A673 (cell line): Measurements from ENCODE around the gene NT5C2.

Experiments
- EZH2 ChIP-seq: fragments of 200-600 bp; sonication (generic); IDR thresholded peaks from 2 replicates; pipeline ENCODE4 v1.6.1; 2017; ENCODE audit warnings: borderline replicate concordance, low read depth, mild to moderate bottlenecking, mixed read lengths, antibody characterized with exemption, low read length; ENCODE audit not compliant: poor library complexity, severe bottlenecking
- TF ChIP-seq, protein P1 (sequence below): fragments of 300-800, 200-600 bp; sonication (generic); conservative IDR thresholded peaks from 2 replicates; pipeline ENCODE4 v1.5.1; 2017; ENCODE audit warnings: low read depth, mild to moderate bottlenecking, antibody characterized with exemption, low read length, moderate library complexity, mixed read lengths

DNA sequence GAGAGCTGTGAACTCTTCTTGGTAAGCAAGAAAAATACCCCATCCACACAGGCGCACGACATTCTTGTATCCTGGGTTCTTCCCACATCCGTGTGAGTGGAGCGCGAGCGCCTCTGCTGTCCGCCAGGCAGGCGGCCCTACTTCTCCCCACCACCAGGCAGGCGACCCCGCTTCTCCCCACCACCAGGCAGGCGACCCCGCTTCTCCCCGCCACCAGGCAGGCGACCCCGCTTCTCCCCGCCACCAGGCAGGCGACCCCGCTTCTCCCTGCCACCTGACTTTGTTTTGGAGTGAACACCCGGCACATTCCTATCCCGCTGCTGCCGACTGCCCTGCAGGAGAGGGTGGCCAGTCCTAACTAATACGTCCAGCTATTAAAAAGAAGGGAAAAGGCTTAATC is 120.8 kb downstream of the NT5C2 start:
- TF ChIP-seq, protein P1, sequence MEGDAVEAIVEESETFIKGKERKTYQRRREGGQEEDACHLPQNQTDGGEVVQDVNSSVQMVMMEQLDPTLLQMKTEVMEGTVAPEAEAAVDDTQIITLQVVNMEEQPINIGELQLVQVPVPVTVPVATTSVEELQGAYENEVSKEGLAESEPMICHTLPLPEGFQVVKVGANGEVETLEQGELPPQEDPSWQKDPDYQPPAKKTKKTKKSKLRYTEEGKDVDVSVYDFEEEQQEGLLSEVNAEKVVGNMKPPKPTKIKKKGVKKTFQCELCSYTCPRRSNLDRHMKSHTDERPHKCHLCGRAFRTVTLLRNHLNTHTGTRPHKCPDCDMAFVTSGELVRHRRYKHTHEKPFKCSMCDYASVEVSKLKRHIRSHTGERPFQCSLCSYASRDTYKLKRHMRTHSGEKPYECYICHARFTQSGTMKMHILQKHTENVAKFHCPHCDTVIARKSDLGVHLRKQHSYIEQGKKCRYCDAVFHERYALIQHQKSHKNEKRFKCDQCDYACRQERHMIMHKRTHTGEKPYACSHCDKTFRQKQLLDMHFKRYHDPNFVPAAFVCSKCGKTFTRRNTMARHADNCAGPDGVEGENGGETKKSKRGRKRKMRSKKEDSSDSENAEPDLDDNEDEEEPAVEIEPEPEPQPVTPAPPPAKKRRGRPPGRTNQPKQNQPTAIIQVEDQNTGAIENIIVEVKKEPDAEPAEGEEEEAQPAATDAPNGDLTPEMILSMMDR = no peak
- TF ChIP-seq EZH2 = no peak
